Peyer's patch (tissue), 4 donors: ENCODE data around the gene SYT6. TPM values are rescaled to one million over a fixed set of nuclear protein-coding genes. Genes with fewer than 3 reads are reported as not detected.

Experiments
- DNase-seq, 3 donors: peaks; one replicate each; pipeline ENCODE4 v3.0.0-alpha.2; 2017 to 2019
- H3K27ac ChIP-seq, 4 donors: fragments of 200-600 bp; sonication (generic); one replicate each; pipeline ENCODE4 v1.5.1; 2016 to 2019
- H3K27me3 ChIP-seq, 2 donors: fragments of 200-600 bp; sonication (generic); one replicate each; pipeline ENCODE4 v1.5.1; 2019
- H3K36me3 ChIP-seq, 3 donors: fragments of 200-600 bp; sonication (generic); one replicate each; pipeline ENCODE4 v1.5.1; 2016 to 2019
- H3K4me1 ChIP-seq, 4 donors: fragments of 200-600 bp; sonication (generic); one replicate each; pipeline ENCODE4 v1.5.1; 2016 to 2019
- H3K4me3 ChIP-seq, 4 donors: fragments of 200-600 bp; sonication (generic); 1 replicate in 3 of 4; 2 replicates in 1 of 4; pipeline ENCODE4 v1.5.1; 2016 to 2019; ENCODE audit warnings: mild to moderate bottlenecking in 1 of 4
- H3K9me3 ChIP-seq, 4 donors: fragments of 200-600 bp; sonication (generic); one replicate each; pipeline ENCODE4 v1.5.1; 2016 to 2019; ENCODE audit warnings: mild to moderate bottlenecking in 1 of 4
- CTCF ChIP-seq, 6 experiments: fragments of 450-650 bp in 4 of 6; fragments of 200-600 bp in 2 of 6; sonication (generic) in 1 of 6; IDR thresholded peaks; one replicate each; pipeline ENCODE4 v1.5.1; 2017 to 2019; ENCODE audit warnings: antibody characterized with exemption in 6 of 6, mild to moderate bottlenecking in 3 of 6, moderate library complexity in 1 of 6
- POLR2A ChIP-seq, 2 donors: fragments of 450-650 bp; IDR thresholded peaks; one replicate each; pipeline ENCODE4 v1.5.1; 2017; ENCODE audit warnings: antibody characterized with exemption in 2 of 2, mild to moderate bottlenecking in 2 of 2, moderate library complexity in 2 of 2
- total RNA-seq, 4 donors: library from RNA; depleted of rRNA; stranded (reverse); fragments of >200 nt; gene quantifications; one replicate each; pipeline ENCODE4 v1.1.0, GENCODE V29; 2016

The SYT6 gene
- total RNA-seq, 4 donors from 2014 or later: not detected

- H3K4me1 ChIP-seq: no peaks in the 10 kb centered on the region
- H3K27ac ChIP-seq: no peak overlapping the region
- no peaks in the 10 kb centered on the region for H3K27me3 ChIP-seq
- no peak overlapping the region for H3K4me3 ChIP-seq
- no peak for TF ChIP-seq POLR2A (IDR thresholded peaks at IDR 0.05)
- TF ChIP-seq CTCF (IDR thresholded peaks at IDR 0.05): no peak
- no peak for DNase-seq
- no peaks in the 10 kb centered on the region for H3K36me3 ChIP-seq
- H3K9me3 ChIP-seq: no peaks in the 10 kb centered on the region
Measured at GRCh38 chr1:114177282-114177681, 23.6 kb upstream of the SYT6 start.

- TF ChIP-seq POLR2A (IDR thresholded peaks at IDR 0.05): no peak
- TF ChIP-seq CTCF (IDR thresholded peaks at IDR 0.05): no peak
- Histone ChIP-seq H3K4me1 (no peaks in the 10 kb centered on the region), H3K4me3 (no peak overlapping the region), H3K27me3 (no peaks in the 10 kb centered on the region), H3K27ac (no peak overlapping the region), H3K36me3 (no peaks in the 10 kb centered on the region), H3K9me3 (no peaks in the 10 kb centered on the region)
- DNase-seq: no peak
Measured at GRCh38 chr1:114176366-114176765, 22.7 kb upstream of the SYT6 start.

DNA sequence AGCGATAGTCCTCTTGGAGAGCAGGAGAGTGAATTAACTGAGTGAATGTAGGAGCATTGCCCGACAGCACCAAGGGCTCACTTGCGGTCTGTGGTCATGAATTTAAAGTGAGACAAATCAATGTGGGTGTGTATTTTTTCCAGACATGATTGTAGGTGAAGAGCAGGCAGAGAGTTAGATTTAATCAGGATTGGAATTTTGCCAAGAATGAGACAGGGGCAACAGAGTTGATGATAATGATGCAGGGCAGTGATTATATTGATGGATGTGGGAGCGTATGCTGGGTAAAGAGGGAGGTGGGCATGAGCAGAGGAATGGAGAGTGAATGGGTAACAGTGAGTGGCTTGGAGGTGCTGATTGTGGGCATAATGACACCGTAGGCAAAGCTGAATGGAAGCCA lies 20.0 kb upstream of the SYT6 start:
- H3K27ac ChIP-seq: no peak overlapping the region
- H3K4me1 ChIP-seq: no peaks in the 10 kb centered on the region
- no peak overlapping the region for H3K4me3 ChIP-seq
- H3K27me3 ChIP-seq: no peaks in the 10 kb centered on the region
- H3K9me3 ChIP-seq: no peaks in the 10 kb centered on the region
- TF ChIP-seq POLR2A (IDR thresholded peaks at IDR 0.05) (no peak), CTCF (IDR thresholded peaks at IDR 0.05) (no peak)
- no peak for DNase-seq
- H3K36me3 ChIP-seq: no peaks in the 10 kb centered on the region

DNA sequence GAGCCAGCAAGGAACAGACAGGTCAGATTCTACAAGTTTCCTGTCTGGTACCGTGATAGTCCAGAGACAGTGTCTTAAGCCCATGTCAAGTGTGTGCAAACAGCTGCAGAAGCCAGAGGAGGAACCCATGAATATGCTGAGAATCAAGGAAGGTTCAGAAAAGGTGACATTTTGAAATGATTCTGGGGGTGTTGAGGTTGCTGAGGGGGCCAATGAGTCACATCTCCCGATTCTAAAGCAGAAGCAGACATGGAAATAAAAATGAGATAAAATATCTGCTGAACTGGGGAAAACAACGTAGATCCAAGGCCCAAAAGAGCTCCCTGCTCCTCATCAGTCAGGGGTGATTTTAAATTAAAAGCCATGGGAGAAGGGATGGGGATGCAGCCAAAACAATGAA lies 15.8 kb upstream of the SYT6 start:
- Histone ChIP-seq H3K9me3 (no peaks in the 10 kb centered on the region), H3K27me3 (no peaks in the 10 kb centered on the region), H3K27ac (no peak overlapping the region), H3K4me3 (no peak overlapping the region), H3K36me3 (no peaks in the 10 kb centered on the region), H3K4me1 (no peaks in the 10 kb centered on the region)
- TF ChIP-seq CTCF (IDR thresholded peaks at IDR 0.05): no peak
- TF ChIP-seq POLR2A (IDR thresholded peaks at IDR 0.05): no peak
- DNase-seq: no peak

GRCh38 chr1:114167226-114167625 lies 13.6 kb upstream of the SYT6 start:
- no peaks in the 10 kb centered on the region for H3K4me1 ChIP-seq
- no peaks in the 10 kb centered on the region for H3K36me3 ChIP-seq
- TF ChIP-seq CTCF (IDR thresholded peaks at IDR 0.05) (no peak), POLR2A (IDR thresholded peaks at IDR 0.05) (no peak)
- H3K27me3 ChIP-seq: no peaks in the 10 kb centered on the region
- DNase-seq: no peak
- no peak overlapping the region for H3K27ac ChIP-seq
- no peaks in the 10 kb centered on the region for H3K9me3 ChIP-seq
- no peak overlapping the region for H3K4me3 ChIP-seq

GRCh38 chr1:114164840-114165543 lies 11.3 kb upstream of the SYT6 start:
- H3K36me3 ChIP-seq: no peaks in the 10 kb centered on the region
- no peak overlapping the region for H3K4me3 ChIP-seq
- no peaks in the 10 kb centered on the region for H3K9me3 ChIP-seq
- H3K27me3 ChIP-seq: no peaks in the 10 kb centered on the region
- TF ChIP-seq CTCF (IDR thresholded peaks at IDR 0.05) (no peak), POLR2A (IDR thresholded peaks at IDR 0.05) (no peak)
- H3K27ac ChIP-seq: no peak overlapping the region
- no peak for DNase-seq
- H3K4me1 ChIP-seq: no peaks in the 10 kb centered on the region
